Kidney (tissue), 22 donors: ENCODE measurements around the gene LIPA. TPM values are rescaled to one million over a fixed set of nuclear protein-coding genes. Genes with fewer than 3 reads are reported as not detected.

ENCODE experiments used
- DNase-seq, 5 donors: peaks; one replicate each; pipeline ENCODE4 v3.0.0-alpha.2; 2013 to 2020
- FAIRE-seq: peaks from 2 replicates; lab custom pipeline; 2012; peaks lifted over from hg19 to GRCh38; lab: Jason Lieb, UNC
- H3K27ac ChIP-seq, 2 donors: one replicate each; pipeline ENCODE4 v1.7.0; 2013; ENCODE audit warnings: low read depth in 2 of 2, low read length in 2 of 2, inconsistent platforms in 1 of 2
- H3K27me3 ChIP-seq: one replicate; pipeline ENCODE4 v1.7.1; 2013; ENCODE audit warnings: low read length, inconsistent platforms; ENCODE audit not compliant: control insufficient read depth, insufficient read depth
- H3K36me3 ChIP-seq, 3 donors: one replicate each; pipeline versions ENCODE4 v1.7.0 to v1.7.1; 2013; ENCODE audit warnings: low read length in 3 of 3, control low read depth in 1 of 3, inconsistent platforms in 1 of 3; ENCODE audit not compliant: insufficient read depth in 3 of 3, control insufficient read depth in 2 of 3
- H3K4me1 ChIP-seq, 3 donors: one replicate each; pipeline versions ENCODE4 v1.7.0 to v1.7.1; 2013; ENCODE audit warnings: low read length in 3 of 3, inconsistent platforms in 1 of 3, low read depth in 1 of 3; ENCODE audit not compliant: control insufficient read depth in 2 of 3, insufficient read depth in 2 of 3
- H3K4me3 ChIP-seq, 3 donors: one replicate each; pipeline versions ENCODE4 v1.7.0 to v1.8.1; 2013; ENCODE audit warnings: low read length in 3 of 3, control low read depth in 1 of 3, inconsistent platforms in 1 of 3
- H3K9ac ChIP-seq, 3 donors: one replicate each; pipeline versions ENCODE4 v1.7.0 to v1.7.1; 2013; ENCODE audit warnings: low read length in 3 of 3, control low read depth in 1 of 3, inconsistent platforms in 1 of 3
- H3K9me3 ChIP-seq, 3 donors: one replicate each; pipeline versions ENCODE4 v1.7.0 to v1.7.1; 2013; ENCODE audit warnings: low read length in 3 of 3, control low read depth in 1 of 3, inconsistent platforms in 1 of 3; ENCODE audit not compliant: control insufficient read depth in 2 of 3, insufficient read depth in 1 of 3
- CTCF ChIP-seq: IDR thresholded peaks from 3 replicates; pipeline ENCODE4 v1.5.1; 2012; ENCODE audit warnings: mild to moderate bottlenecking, moderate library complexity, borderline replicate concordance; ENCODE audit not compliant: insufficient read depth; ENCODE audit errors: extremely low read depth
- intact Hi-C: fragments of 100-400 bp; cut with DNase I; formaldehyde crosslinking; loops from one replicate; pipeline ENCODE4 v1.11.1; 2022
- long read RNA-seq, 10 donors: library from polyadenylated mRNA in 1 of 10; unstranded in 1 of 10; transcript quantifications; one replicate each; pipeline ENCODE4 v2.0.0 and lab custom pipeline, GENCODE V29; 2021 to 2026
- polyA plus RNA-seq: library from polyadenylated mRNA; stranded (reverse); fragments of 350-450 nt; fragmentation: Illumina TruSeq; extraction: RNeasy Lipid Tissue Mini Kit (QIAGEN cat#74804); gene quantifications from one replicate; pipeline ENCODE4 v1.2.3, GENCODE V29; 2014; ENCODE audit warnings: low read depth, low replicate concordance; ENCODE audit not compliant: insufficient read depth
- total RNA-seq: library from RNA; stranded (reverse); fragmentation: NEBNext Ultra II Directional; extraction: Animal tissue kit (Norgen Biotek cat#: 25700); gene quantifications from one replicate; pipeline ENCODE4 v1.2.1, GENCODE V29; 2021
- donor health status: control.
- donor health status: control.
- donor health status: control.
- donor health status: control.
- donor health status: control.
- donor health status: DM: yes; HTN: yes; CAD: no.
- donor health status: Normal renal cell carcinoma (clear cell type).

Gene LIPA
- total RNA-seq (84.5 TPM), polyA plus RNA-seq (43.8 TPM)
- long read RNA-seq, donor 1, transcript LIPA-202 (10 exons, 2,782 nt) = major isoform, 7 of 83 reads
- long read RNA-seq, donor 1, partial matches to known transcripts = 62 of 83 reads
- long read RNA-seq, donor 1, other reads (novel, unspliced or antisense) = 14 of 83 reads
- long read RNA-seq, donor 2, transcript LIPA-202 (10 exons, 2,782 nt) = major isoform, 12 of 20 reads
- long read RNA-seq, donor 2, partial matches to known transcripts = 0 of 20 reads
- long read RNA-seq, donor 2, other reads (novel, unspliced or antisense) = 8 of 20 reads
- long read RNA-seq, donor 3, transcript LIPA-202 (10 exons, 2,782 nt) = major isoform, 16 of 22 reads
- long read RNA-seq, donor 3, partial matches to known transcripts = 6 of 22 reads
- long read RNA-seq, donor 3, other reads (novel, unspliced or antisense) = 0 of 22 reads
- long read RNA-seq, donor 4, transcript LIPA-202 (10 exons, 2,782 nt) = major isoform, 12 of 18 reads
- long read RNA-seq, donor 4, partial matches to known transcripts = 0 of 18 reads
- long read RNA-seq, donor 4, other reads (novel, unspliced or antisense) = 6 of 18 reads
- long read RNA-seq, donor 5, partial matches to known transcripts = 0 of 3 reads
- long read RNA-seq, donor 5, other reads (novel, unspliced or antisense) = 0 of 3 reads
- long read RNA-seq, donor 6, transcript LIPA-202 (10 exons, 2,782 nt) = major isoform, 14 of 102 reads
- long read RNA-seq, donor 6, partial matches to known transcripts = 70 of 102 reads
- long read RNA-seq, donor 6, other reads (novel, unspliced or antisense) = 18 of 102 reads
- long read RNA-seq, donor 7, transcript LIPA-202 (10 exons, 2,782 nt) = major isoform, 56 of 78 reads
- long read RNA-seq, donor 7, partial matches to known transcripts = 4 of 78 reads
- long read RNA-seq, donor 7, other reads (novel, unspliced or antisense) = 18 of 78 reads
- long read RNA-seq, donor 8, transcript LIPA-202 (10 exons, 2,782 nt) = major isoform, 6 of 26 reads
- long read RNA-seq, donor 8, partial matches to known transcripts = 11 of 26 reads
- long read RNA-seq, donor 8, other reads (novel, unspliced or antisense) = 9 of 26 reads
- long read RNA-seq, donor 9, partial matches to known transcripts = 0 of 4 reads
- long read RNA-seq, donor 9, other reads (novel, unspliced or antisense) = 0 of 4 reads
- long read RNA-seq, donor 10, transcript LIPA-202 (10 exons, 2,782 nt) = major isoform, 10 of 26 reads
- long read RNA-seq, donor 10, partial matches to known transcripts = 16 of 26 reads
- long read RNA-seq, donor 10, other reads (novel, unspliced or antisense) = 0 of 26 reads

DNA sequence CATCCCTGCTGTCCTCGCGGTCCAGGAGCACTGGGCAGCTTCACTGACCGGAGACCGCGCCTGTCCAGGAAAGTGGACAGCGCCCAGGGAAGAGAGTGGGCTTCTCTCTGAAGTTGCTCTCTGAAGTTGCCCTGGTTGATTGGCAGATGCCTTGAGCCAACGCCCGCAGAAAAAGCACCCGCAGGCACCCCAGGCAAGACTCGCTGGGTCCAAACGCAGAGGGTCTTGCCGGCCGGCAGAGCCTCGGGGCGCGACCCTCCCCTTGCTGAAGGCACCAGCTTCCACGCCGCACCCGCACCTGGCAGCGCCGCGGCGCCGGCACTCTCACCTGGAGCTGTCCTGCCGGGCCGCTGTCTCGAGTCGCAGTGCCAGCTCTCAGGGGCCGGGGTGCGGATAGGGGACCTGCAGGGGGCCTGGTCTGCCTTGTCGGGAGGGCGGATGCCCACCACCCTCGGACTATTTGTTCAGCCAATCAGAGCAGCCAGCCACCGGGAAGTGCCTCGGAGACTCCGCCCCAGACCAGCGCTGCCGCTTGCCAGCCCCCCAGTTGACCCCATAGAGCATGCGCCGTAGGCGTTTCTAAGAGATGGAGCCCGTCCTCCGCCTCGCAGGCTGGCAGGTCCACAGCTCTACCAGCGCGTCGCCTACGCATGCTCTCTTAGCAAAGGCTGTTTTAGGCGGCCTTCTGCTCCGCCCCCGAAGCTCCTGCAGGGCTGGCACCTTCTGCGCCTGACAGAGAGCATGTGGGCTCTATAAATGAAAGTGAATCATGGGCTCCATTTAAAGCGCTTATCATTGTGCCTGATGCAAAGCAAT lies at the start of gene LIPA:
Gene LIPA (minus strand): TSS at position 367 of the 816 bp plus-strand sequence. CDS start 4,127 bp downstream, outside the sequence.
- Histone ChIP-seq H3K27me3 (no peaks in the 10 kb centered on the region), H3K36me3 (no peaks in the 10 kb centered on the region), H3K9me3 (no peaks in the 10 kb centered on the region), H3K4me1 (peaks cover 2 to 6% (median 4%) of the 10 kb centered on the region in 3 donors), H3K4me3 (peak within 1 kb of the TSS; percentile 72 to 86 (median 83)), H3K9ac (peak within 1 kb of the TSS; percentile 56 to 84 (median 71)), H3K27ac (peak within 1 kb of the TSS; percentile 39 to 52)
- TF ChIP-seq CTCF = no peak
- DNase-seq (peak; percentile 97 to 99 (median 98)), FAIRE-seq (peak; percentile 94)
- intact Hi-C loops = no loop called here

DNA sequence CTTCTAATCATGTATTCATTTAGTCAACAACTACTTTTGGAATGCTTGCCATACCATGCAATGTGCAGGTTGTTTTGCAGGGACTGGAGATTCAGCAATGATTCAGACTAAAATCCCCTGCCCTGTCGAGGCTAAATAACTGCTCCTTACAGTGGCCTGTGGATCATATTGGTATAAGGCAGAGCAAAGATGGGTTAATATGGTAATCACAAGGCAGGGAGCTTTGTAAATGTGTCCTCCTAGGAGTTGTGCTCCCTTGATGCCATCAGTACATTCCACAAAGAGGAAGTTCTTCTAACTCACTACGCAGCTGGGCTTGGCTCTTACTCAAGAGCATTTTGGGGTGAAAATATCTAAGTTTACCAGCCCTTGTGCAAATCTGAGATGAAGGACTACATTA lies 49.7 kb upstream of the LIPA start:
- peaks cover 4 to 18% (median 14%) of the 10 kb centered on the region in 3 donors for H3K4me1 ChIP-seq
- H3K27me3 ChIP-seq = no peaks in the 10 kb centered on the region
- peaks cover 0 to 4% (median 1%) of the 10 kb centered on the region in 3 donors for H3K36me3 ChIP-seq
- peak overlapping the region; percentile 68 to 89 (median 86) for H3K4me3 ChIP-seq
- H3K9ac ChIP-seq = peak overlapping the region; percentile 17 to 97 (median 66)
- peak in 2 of 5 donors; percentile 45 to 57 for DNase-seq
- FAIRE-seq = no peak
- peak overlapping the region; percentile 89 to 94 for H3K27ac ChIP-seq
- no peak for TF ChIP-seq CTCF
- intact Hi-C loops = no loop called here
- H3K9me3 ChIP-seq = no peaks in the 10 kb centered on the region

DNA sequence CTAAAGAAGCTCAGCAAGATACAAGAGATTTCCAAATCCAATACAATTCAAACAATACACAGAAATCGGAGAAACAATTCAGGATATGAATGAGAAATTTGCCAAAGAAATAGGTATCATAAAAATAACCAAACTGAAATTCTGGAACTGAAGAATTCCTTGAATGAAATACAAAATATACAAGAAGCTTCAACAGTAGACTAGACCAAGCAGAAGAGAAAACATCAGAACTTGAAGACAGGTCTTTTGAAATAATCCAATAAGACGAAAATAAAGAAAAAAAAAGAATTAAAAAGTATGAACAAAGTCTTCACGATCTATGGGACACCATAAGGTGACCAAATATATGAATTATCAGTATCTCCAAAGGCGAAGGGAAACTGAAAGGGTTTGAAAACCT lies 47.5 kb upstream of the LIPA start:
- no peak overlapping the region for H3K27ac ChIP-seq
- no peak for TF ChIP-seq CTCF
- H3K4me3 ChIP-seq = no peak overlapping the region
- no peak overlapping the region for H3K9ac ChIP-seq
- intact Hi-C loops = no loop called here
- DNase-seq = no peak
- no peak for FAIRE-seq
- no peaks in the 10 kb centered on the region for H3K9me3 ChIP-seq
- peaks cover 4 to 14% (median 11%) of the 10 kb centered on the region in 3 donors for H3K4me1 ChIP-seq
- H3K36me3 ChIP-seq = no peaks in the 10 kb centered on the region
- no peaks in the 10 kb centered on the region for H3K27me3 ChIP-seq
